ENCODE measurements around the gene HIBCH. TPM values are rescaled to one million over a fixed set of nuclear protein-coding genes. Genes with fewer than 3 reads are reported as not detected.

HIBCH gene
- total and polyA plus RNA-seq, 9 of the 15 experiments (the other 6 are each of a cell fraction or from before 2014, with no cell fraction given), result 17.0 to 65.4 (median 28.3) TPM

- TF ChIP-seq PRDM10 (IDR thresholded peaks at IDR 0.05; ENCODE audit: partially characterized antibody) (peak; percentile 95), ZBTB33 (CRISPR knock-in tag; IDR thresholded peaks at IDR 0.05) (no peak), BHLHE40 (IDR thresholded peaks at IDR 0.05; ENCODE audit: low read length) (no peak), MYNN (IDR thresholded peaks at IDR 0.05) (peak; percentile 38; the same call in 1 of the 2 replicates), MYNN (CRISPR knock-in tag; IDR thresholded peaks at IDR 0.05) (no peak), ZNF592 (IDR thresholded peaks at IDR 0.05) (peak; percentile 46; the same call in 1 of the 2 replicates), MAZ (CRISPR knock-in tag; conservative IDR thresholded peaks at IDR 0.05 in 1 of 2, IDR thresholded peaks at IDR 0.05 in 1 of 2) (peak in 1 of 2 experiments; percentile 44; a peak in 1 of 4 replicates), PKNOX1 (IDR thresholded peaks at IDR 0.05) (peak; percentile 69), NCOR1 (IDR thresholded peaks at IDR 0.05) (peak; percentile 73), MNT (conservative IDR thresholded peaks at IDR 0.05) (no peak), POLR2AphosphoS5 (IDR thresholded peaks at IDR 0.05; ENCODE audit: control insufficient read depth, insufficient read depth, low read depth, low read length) (peak; percentile 39; the same call in 1 of the 2 replicates), ARNT (IDR thresholded peaks at IDR 0.05) (no peak), ZEB2 (IDR thresholded peaks at IDR 0.05) (peak; percentile 80), FOXK2 (conservative IDR thresholded peaks at IDR 0.05 in 1 of 2, IDR thresholded peaks at IDR 0.05 in 1 of 2; ENCODE audit: low read depth in 2 of 2) (peak in 1 of 2 experiments; percentile 64; a peak in 2 of 4 replicates)
Measured at GRCh38 chr2:190354003-190354690, 34.5 kb upstream of the HIBCH start (continued).

Data from K562 (cell line).